ENCODE data around the gene PDK1. TPM values are rescaled to one million over a fixed set of nuclear protein-coding genes. Genes with fewer than 3 reads are reported as not detected.
A peak's percentile ranks its signal among the peaks of the same experiment; 100 is the strongest.

Gene PDK1
- total and polyA plus RNA-seq, 2 experiments from 2014 or later = 383 to 619 TPM

GRCh38 chr2:172623249-172623965 lies 67.5 kb downstream of the PDK1 start:
- peak in 1 of 2 donors; percentile 41 for DNase-seq (ENCODE audit: low read depth in 1 of 2, low spot score in 1 of 2)
- TF ChIP-seq CTCF (IDR thresholded peaks at IDR 0.05; ENCODE audit: low read depth, low read length) = no peak

GRCh38 chr2:172624996-172625395 lies 69.1 kb downstream of the PDK1 start:
- Histone ChIP-seq H3K27me3 (no peaks in the 10 kb centered on the region), H3K27ac (no peak overlapping the region), H3K9me3 (ENCODE audit: low read depth) (no peaks in the 10 kb centered on the region), H3K4me1 (ENCODE audit: low read depth) (no peaks in the 10 kb centered on the region), H3K36me3 (peaks cover 2% of the 10 kb centered on the region), H3K4me3 (no peak overlapping the region)
- no peak for TF ChIP-seq CTCF (IDR thresholded peaks at IDR 0.05; ENCODE audit: low read depth, low read length)
- DNase-seq (ENCODE audit: low read depth in 1 of 2, low spot score in 1 of 2) = no peak

More at GRCh38 chr2:172623249-172623965, 67.5 kb downstream of the PDK1 start:
- Histone ChIP-seq H3K27ac (no peak overlapping the region), H3K27me3 (no peaks in the 10 kb centered on the region), H3K9me3 (ENCODE audit: low read depth) (no peaks in the 10 kb centered on the region), H3K4me1 (ENCODE audit: low read depth) (no peaks in the 10 kb centered on the region), H3K36me3 (peaks cover 2% of the 10 kb centered on the region), H3K4me3 (no peak overlapping the region)

- TF ChIP-seq CTCF (IDR thresholded peaks at IDR 0.05; ENCODE audit: low read depth, low read length) = no peak
Measured at GRCh38 chr2:172627181-172627580, 71.3 kb downstream of the PDK1 start.

GRCh38 chr2:172628085-172628484 lies 72.2 kb downstream of the PDK1 start:
- Histone ChIP-seq H3K4me3 (no peak overlapping the region), H3K36me3 (peaks cover 2% of the 10 kb centered on the region), H3K27me3 (no peaks in the 10 kb centered on the region), H3K4me1 (ENCODE audit: low read depth) (no peaks in the 10 kb centered on the region), H3K9me3 (ENCODE audit: low read depth) (no peaks in the 10 kb centered on the region), H3K27ac (no peak overlapping the region)
- TF ChIP-seq CTCF (IDR thresholded peaks at IDR 0.05; ENCODE audit: low read depth, low read length) = no peak
- DNase-seq (ENCODE audit: low read depth in 1 of 2, low spot score in 1 of 2) = no peak

More at GRCh38 chr2:172627181-172627580, 71.3 kb downstream of the PDK1 start:
- no peaks in the 10 kb centered on the region for H3K27me3 ChIP-seq
- DNase-seq (ENCODE audit: low read depth in 1 of 2, low spot score in 1 of 2) = no peak
- H3K27ac ChIP-seq = no peak overlapping the region
- H3K36me3 ChIP-seq = peaks cover 2% of the 10 kb centered on the region
- no peaks in the 10 kb centered on the region for H3K4me1 ChIP-seq (ENCODE audit: low read depth)
- no peak overlapping the region for H3K4me3 ChIP-seq
- H3K9me3 ChIP-seq (ENCODE audit: low read depth) = no peaks in the 10 kb centered on the region

- no peak overlapping the region for H3K27ac ChIP-seq
- H3K4me1 ChIP-seq (ENCODE audit: low read depth) = no peaks in the 10 kb centered on the region
- no peak for DNase-seq (ENCODE audit: low read depth in 1 of 2, low spot score in 1 of 2)
Measured at GRCh38 chr2:172629586-172629985, 73.7 kb downstream of the PDK1 start.

More at GRCh38 chr2:172629586-172629985, 73.7 kb downstream of the PDK1 start:
- H3K9me3 ChIP-seq (ENCODE audit: low read depth) = no peaks in the 10 kb centered on the region
- H3K4me3 ChIP-seq = no peak overlapping the region
- no peaks in the 10 kb centered on the region for H3K27me3 ChIP-seq
- no peaks in the 10 kb centered on the region for H3K36me3 ChIP-seq
- no peak for TF ChIP-seq CTCF (IDR thresholded peaks at IDR 0.05; ENCODE audit: low read depth, low read length)

Measured in cardiac muscle cell (in vitro differentiated cells and primary cell).